ENCODE results near the gene POMGNT1.
"Not testable (repeated sequence)": the region's sequence is repeated elsewhere in the genome, so short reads cannot be mapped to it uniquely, and the experiment has no call there.

The POMGNT1 gene

GRCh38 chr1:46197964-46198811 lies at the start of gene POMGNT1:
Gene POMGNT1, minus strand, starts transcription at chr1:46198434. Its CDS starts 613 bp downstream, at chr1:46197821.
- peak; percentile 72 for DNase-seq

GRCh38 chr1:46247436-46248121 lies 49.3 kb upstream of the POMGNT1 start, which contains the start of gene RAD54L:
Gene RAD54L, plus strand, starts transcription at chr1:46247763. Its CDS starts 643 bp downstream, at chr1:46248406.
- DNase-seq = peak; percentile 98

- peak; percentile 61 for DNase-seq
Measured at GRCh38 chr1:46246548-46247435, 48.6 kb upstream of the POMGNT1 start.

- not testable (repeated sequence) for DNase-seq
Measured at GRCh38 chr1:46246136-46246535, 47.9 kb upstream of the POMGNT1 start.

GRCh38 chr1:46244656-46245371 lies 46.6 kb upstream of the POMGNT1 start:
- DNase-seq = peak; percentile 9

- DNase-seq = not testable (repeated sequence)
Measured at GRCh38 chr1:46243831-46244230, 45.6 kb upstream of the POMGNT1 start.

GRCh38 chr1:46242918-46243317 lies 44.7 kb upstream of the POMGNT1 start:
- no peak for DNase-seq

- not testable (repeated sequence) for DNase-seq
Measured at GRCh38 chr1:46241733-46242132, 43.5 kb upstream of the POMGNT1 start.

GRCh38 chr1:46238865-46239264 lies 40.6 kb upstream of the POMGNT1 start:
- DNase-seq = not testable (repeated sequence)

- no peak for DNase-seq
Measured at GRCh38 chr1:46236882-46237281, 38.6 kb upstream of the POMGNT1 start.

- DNase-seq = not testable (repeated sequence)
Measured at GRCh38 chr1:46231231-46231630, 33.0 kb upstream of the POMGNT1 start.

- no peak for DNase-seq
Measured at GRCh38 chr1:46224966-46225365, 26.7 kb upstream of the POMGNT1 start.

GRCh38 chr1:46223472-46223943 lies 25.3 kb upstream of the POMGNT1 start:
- DNase-seq = peak; percentile 62

GRCh38 chr1:46223055-46223454 lies 24.8 kb upstream of the POMGNT1 start:
- DNase-seq = not testable (repeated sequence)

- DNase-seq = no peak
Measured at GRCh38 chr1:46221749-46222148, 23.5 kb upstream of the POMGNT1 start.

GRCh38 chr1:46220808-46221207 lies 22.6 kb upstream of the POMGNT1 start:
- DNase-seq = no peak

GRCh38 chr1:46219551-46220520 lies 21.6 kb upstream of the POMGNT1 start:
- no peak for DNase-seq

GRCh38 chr1:46218443-46218842 lies 20.2 kb upstream of the POMGNT1 start:
- DNase-seq = no peak

GRCh38 chr1:46215504-46215903 lies 17.3 kb upstream of the POMGNT1 start:
- no peak for DNase-seq

GRCh38 chr1:46211051-46211450 lies 12.8 kb upstream of the POMGNT1 start:
- DNase-seq = no peak

GRCh38 chr1:46210561-46210960 lies 12.3 kb upstream of the POMGNT1 start:
- DNase-seq = no peak
